HK-2 (cell line): ENCODE results near the gene FMO4.
"Not testable (repeated sequence)": the region's sequence is repeated elsewhere in the genome, so short reads cannot be mapped to it uniquely, and the experiment has no call there.

Experiments used
- DNase-seq: peaks from one replicate; pipeline ENCODE4 v3.0.0-alpha.2; 2018; ENCODE audit not compliant: unreplicated experiment

FMO4 gene, protein sequence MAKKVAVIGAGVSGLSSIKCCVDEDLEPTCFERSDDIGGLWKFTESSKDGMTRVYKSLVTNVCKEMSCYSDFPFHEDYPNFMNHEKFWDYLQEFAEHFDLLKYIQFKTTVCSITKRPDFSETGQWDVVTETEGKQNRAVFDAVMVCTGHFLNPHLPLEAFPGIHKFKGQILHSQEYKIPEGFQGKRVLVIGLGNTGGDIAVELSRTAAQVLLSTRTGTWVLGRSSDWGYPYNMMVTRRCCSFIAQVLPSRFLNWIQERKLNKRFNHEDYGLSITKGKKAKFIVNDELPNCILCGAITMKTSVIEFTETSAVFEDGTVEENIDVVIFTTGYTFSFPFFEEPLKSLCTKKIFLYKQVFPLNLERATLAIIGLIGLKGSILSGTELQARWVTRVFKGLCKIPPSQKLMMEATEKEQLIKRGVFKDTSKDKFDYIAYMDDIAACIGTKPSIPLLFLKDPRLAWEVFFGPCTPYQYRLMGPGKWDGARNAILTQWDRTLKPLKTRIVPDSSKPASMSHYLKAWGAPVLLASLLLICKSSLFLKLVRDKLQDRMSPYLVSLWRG

DNA sequence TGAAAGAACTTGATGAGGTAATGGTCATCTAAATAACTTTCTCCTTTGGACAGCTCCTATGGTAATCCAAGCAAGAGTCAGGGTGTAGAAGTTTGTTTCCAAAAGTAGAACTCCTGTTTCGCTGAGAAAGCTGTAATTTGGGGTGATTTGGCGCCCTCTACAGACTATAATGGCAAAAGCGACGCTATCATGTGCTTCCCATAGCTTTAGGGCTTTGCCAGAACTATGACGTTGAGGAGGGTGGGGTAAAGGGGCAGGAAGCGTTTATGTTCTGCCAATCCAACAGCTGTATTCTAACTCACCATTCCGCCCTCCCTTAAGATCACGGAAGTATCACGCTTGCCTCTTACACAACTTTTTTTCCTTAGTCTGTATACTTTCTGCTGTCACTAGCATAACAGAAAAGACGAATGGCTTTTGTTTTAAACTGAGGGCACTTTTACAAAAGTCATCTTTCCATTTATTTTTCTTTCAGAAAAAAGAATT lies at the start of gene FMO4:
Gene FMO4, plus strand, starts transcription at position 349 of the 486 bp plus-strand sequence. CDS start 5,643 bp downstream, outside the sequence.
- peak; percentile 86 for DNase-seq

DNA sequence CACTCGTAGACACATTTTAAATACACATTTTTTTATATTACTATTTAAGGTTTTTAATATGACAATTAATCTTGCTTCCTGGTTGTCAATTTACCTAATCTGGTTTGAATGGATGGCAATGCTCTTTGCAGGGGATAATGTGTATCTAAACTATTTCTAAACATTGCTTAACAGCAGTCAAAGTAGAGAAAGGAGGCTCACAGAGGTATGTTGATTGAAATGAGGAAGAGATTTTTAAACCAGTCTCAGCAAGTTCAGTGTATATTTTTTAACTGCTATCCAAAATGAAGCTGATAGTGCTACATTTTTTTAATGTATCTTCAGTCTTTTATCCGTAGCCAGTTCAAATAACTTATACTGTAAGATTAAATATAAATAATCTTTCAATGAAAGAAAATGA lies 48.3 kb upstream of the FMO4 start:
- DNase-seq = no peak

DNA sequence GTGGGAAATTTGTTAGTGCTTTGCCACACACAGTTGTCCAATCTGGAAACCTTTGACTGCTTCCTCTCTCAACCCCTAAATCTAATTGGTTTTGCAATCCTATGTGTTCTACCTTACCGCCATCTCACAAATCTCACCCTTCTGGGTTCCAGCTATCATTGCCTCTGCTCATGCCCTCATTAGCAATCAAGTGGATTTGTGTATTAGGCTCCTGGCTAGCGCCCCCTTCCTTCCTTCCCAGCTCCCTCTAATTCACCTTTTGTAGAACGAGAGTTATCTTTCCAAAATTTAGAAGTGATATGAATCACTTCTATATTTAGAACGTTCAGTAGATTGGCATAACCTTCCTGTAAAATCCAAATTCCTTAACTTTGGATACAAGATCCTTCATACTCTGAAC lies 47.1 kb upstream of the FMO4 start:
- no peak for DNase-seq

DNA sequence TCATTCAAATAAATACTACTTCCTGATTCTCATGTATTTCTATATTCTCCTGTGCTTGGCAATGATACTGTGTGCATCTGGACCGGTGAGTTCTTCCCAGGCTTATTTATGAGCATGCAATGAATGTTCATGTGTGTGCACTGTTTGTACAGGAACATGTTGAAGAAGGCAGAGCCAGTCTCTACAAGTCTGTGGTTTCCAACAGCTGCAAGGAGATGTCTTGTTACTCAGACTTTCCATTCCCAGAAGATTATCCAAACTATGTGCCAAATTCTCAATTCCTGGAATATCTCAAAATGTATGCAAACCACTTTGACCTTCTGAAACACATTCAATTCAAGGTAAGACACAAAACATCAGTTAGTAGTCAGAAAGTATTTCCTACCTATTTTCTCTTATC lies 46.6 kb upstream of the FMO4 start:
- no peak for DNase-seq

DNA sequence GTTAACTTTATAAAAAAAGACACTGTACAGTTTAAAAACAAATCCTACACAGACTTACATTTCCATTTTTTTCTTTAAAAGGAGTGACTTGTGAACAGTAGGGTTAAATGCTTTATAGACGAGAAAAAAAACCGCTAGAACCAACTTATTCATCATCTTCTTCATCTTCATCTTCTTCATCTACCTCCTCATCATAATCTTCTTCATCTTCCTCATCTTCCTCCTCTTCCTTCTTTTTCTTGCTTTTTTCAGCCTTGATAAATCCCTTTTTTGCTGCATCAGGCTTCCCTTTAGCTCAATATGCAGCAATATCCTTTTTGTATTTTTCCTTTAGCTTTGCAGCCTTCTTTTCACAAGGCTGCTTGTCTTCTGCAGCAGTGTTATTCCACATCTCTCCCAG lies 43.2 kb upstream of the FMO4 start:
- DNase-seq = no peak

DNA sequence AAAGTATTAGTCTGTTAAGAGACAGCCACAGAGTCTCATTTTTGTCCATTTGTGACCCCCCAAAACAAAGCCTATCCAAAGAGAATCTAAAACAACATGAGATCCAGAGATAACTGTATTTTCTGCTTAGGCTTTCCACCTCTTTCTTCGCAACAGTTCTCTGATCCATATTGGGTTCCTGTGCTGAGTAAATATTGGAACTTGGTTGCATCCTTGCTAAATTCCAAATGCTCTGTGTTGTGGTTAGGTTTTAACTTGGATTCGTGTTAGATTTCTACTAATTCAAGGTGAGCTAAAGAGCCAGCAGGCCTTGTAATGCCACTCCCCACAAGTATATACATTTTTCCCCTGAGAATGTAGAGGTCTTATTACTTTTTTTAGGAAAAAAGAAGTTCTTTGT lies 36.4 kb upstream of the FMO4 start:
- no peak for DNase-seq

DNA sequence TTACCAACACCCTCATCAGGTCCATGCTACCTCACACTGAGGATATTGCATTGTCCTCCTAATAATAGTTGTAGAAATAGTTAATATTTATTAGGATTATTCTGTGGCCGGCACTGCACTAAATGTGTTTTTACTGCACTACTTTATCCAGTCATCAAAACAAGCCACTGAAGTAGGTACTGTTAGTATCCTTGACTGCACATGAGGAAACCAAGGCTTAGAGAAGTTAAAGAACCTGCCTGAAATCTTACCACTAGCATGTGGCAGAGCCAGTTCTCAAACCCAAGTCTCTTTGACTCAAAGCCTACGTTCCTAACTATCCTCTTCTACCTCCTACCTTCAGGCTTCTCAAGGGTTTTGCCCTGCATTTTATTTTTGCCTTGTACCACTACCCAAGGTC lies 34.7 kb upstream of the FMO4 start:
- no peak for DNase-seq

DNA sequence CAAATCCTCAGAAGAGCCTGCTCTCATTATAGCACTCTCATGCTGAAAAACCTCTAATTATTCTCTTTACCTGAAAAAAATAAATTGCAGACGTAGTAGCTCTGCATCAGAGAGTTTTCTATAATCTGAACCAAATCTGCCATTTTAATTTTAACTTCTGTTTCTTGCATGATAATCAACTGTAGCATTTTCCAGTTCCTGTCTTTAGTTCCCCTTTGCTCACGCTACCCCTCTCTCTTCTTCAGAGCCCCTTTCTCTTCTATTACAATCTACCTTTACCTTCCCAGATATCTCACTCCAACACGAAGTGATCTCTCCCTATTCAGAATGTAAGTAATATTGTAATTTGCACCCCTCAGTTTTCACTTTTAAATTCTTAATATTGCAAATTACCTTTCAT lies 34.3 kb upstream of the FMO4 start:
- no peak for DNase-seq

DNA sequence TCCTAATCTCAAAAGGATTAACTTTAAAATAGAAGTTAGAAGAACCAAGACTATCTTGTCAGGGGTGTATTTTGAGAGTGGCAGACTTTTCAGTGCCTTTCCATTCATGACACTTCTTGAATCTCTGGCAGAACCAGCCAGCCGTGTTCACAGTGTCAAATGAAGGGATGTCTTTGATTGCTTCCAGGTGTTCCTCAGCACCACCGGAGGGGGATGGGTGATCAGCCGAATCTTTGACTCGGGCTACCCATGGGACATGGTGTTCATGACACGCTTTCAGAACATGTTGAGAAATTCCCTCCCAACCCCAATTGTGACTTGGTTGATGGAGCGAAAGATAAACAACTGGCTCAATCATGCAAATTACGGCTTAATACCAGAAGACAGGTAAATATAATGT lies 33.4 kb upstream of the FMO4 start:
- no peak for DNase-seq

DNA sequence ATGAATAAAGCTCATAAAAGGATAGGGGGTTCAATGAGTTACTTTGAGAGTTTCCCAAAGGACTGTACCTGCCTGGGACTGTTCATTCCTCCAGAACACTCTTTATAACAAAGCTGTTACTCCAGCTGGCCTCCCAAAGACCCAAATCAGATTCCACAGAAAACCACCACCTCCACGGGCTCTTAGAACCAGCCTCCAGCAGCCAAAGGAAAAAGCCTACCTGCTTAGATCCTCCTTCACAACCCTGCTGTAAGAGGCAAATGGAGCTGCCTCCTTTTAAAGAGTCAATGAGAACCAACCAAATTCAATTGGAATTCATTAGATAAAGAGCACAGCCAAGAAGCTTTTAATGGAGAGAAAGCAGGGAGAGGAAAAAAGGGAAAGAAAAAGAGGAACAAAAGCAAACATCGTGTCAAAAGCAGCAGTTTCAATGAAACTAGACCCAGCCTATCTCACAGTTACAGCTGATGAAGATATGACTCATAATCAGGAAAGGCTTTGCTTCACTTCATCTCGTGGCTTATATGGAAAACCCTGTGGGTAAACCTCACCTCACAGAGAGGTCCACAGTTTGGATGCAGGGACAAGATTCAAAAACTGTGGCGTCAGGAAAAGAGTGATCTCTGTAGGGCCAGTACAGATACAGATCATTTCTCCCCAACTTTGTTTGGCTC lies 27.8 kb upstream of the FMO4 start:
- no peak for DNase-seq

DNA sequence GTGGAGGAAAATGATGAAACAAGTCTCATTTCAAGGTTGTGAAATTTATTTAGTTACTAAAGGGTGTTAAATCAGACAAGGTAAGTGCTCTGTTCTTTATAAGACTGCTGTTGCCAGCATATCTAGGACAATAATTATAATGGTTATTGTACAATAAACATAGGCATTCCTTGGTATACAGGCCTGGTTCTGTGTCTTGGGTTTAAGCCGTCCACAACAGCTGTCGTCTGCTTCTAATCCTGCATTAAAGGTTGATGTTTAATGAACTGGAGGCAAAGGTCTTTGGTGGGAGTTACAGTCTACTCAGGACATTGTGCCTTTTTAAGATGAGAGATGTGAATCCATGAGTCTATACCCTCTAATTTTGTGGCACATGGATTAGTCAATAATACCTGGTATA lies 23.4 kb upstream of the FMO4 start:
- no peak for DNase-seq

DNA sequence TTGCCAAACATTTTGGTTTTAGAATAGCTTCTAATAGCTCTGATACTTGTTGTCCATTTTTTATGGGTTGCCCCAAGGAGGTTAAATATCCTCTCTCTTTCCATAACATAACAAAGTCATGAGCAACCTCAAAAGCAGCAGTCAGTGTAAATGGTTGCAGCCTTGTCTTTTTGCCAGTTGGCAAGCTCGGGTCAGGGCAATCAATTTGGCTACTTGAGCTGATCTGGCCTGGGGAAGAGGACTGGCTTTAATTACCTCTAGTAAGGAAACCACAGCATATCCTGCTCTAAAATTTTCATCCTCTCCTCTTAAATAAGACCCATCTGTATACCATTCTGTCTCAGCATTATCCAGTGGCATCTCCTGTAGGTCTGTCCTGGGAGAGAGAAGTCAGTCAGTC lies 21.2 kb upstream of the FMO4 start:
- no peak for DNase-seq

DNA sequence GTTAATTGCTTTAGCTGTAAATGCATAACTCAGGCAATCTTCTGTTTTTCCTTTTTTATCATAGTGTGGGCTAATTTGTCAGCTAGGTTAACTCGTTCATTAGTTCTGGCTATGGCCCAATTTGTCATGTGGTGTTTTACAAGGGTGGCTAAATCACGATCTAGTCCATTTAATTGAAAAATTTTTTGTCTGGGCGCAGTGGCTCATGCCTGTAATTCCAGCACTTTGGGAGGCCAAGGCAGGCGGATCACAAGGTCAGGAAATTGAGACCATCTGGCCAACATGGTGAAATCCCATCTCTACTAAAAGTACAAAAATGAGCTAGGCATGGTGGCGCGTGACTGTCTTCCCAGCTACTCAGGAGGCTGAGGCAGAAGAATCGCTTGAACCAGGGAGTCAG lies 18.6 kb upstream of the FMO4 start:
- DNase-seq = not testable (repeated sequence)

DNA sequence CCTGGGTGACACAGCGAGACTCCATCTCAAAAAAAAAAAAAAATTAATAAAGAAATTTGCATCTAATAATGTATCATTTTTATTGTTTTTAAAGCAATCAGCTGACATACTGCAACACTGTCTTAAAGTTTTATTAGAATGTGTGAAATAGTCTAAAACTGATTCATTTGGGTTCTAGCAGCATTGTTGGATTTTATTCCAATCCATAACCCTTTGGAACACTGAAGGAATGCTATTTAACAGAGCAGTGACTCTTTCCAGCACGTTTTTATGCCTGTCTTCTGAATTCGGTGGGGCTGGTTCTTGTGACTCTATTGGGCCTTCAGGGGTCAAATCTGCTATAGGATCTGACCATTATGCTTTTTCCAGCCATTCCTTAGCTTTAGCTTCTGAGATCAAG lies 18.2 kb upstream of the FMO4 start:
- no peak for DNase-seq

DNA sequence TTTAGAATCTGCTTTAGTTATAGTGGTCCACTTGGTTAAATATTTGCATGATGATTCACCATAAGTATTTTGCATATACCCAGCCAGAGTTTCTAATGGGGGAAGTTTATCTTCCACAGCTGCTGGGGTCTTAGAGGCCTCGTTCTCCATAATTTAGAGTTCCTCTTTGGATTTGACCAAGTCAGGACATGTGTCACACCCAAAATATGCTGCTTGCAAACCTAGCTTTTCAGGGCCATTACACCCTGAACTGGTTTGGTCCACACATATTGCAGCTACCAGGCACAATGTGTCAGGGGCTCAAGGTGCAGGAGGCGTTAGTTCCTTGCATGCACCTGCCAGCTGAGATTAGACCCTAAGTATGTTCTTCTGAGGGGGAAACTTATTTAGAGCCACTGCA lies 17.1 kb upstream of the FMO4 start:
- no peak for DNase-seq

DNA sequence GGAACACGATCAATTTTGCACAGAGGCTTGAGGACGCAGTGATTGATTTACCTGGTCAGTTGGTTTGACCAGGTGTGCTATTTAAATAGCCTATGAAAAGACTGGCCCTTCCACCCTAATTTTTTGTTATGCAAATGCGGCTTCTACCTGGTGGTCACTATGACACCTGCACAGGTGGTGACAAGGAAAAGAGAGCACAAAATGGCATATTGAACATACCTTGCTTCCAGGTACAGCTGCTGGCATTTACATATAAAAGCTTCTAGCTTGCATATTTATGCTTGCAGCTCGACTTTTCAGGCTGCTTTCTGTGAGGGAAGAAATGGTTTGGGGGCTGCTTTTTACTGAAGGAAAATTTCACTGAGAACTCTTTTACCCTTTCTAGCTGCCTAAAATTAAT lies 15.3 kb upstream of the FMO4 start:
- no peak for DNase-seq

DNA sequence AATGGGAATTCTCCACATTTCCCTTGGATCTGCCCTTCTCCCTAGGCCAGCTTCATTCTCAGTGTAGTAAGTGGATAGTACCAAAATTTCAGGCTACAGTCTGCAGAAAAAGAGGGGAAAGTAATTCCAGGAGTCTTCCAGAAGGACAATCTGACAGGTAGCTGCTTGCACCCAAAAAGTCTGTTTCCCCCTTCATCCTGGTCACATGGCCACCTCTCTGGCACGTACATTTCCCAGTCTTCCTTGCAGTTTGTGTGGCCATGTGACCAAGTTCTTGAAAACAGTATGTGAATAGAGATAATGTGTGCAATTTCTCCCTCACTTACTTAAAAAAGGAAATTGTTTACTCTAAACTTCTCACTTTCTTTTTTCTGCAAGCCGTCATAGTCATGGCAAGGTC lies 14.6 kb upstream of the FMO4 start:
- no peak for DNase-seq

DNA sequence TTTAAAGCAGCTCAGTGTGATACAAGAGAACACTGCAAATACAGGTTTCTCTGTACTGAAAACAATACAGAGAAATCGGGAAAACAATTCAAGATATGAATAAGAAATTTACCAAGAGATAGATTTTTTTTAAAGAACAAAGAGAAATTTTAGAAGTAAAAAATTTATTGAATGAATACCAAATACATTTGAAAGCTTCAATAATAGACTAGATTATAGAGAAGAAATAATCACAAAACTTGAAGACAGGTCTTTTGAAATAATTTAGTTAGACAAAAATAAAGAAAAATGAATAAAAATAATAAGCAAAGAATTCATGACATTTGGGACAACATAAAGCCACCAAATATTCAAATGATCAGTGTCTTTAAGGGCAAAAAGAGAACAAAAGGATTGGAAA lies 13.6 kb upstream of the FMO4 start:
- DNase-seq = no peak

DNA sequence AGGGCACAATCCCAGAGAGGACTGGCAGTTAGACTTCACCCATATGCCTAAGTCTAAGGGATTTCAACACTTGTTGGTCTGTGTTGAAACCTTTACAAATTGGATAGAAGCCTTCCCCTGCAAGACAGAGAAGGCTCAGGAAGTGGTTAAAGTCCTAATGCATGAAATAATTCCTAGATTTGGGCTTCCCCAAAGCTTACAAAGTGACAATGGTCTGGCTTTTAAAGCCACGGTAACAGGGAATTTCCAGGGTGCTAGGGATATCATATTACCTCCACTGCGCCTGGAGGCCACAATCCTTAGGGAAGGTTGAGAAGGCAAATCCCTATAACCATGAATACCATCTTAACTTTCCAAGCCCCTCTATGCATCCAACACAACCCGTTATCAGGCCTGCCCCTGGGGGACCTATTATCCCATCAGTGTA lies 3.3 kb upstream of the FMO4 start:
- no peak for DNase-seq

DNA sequence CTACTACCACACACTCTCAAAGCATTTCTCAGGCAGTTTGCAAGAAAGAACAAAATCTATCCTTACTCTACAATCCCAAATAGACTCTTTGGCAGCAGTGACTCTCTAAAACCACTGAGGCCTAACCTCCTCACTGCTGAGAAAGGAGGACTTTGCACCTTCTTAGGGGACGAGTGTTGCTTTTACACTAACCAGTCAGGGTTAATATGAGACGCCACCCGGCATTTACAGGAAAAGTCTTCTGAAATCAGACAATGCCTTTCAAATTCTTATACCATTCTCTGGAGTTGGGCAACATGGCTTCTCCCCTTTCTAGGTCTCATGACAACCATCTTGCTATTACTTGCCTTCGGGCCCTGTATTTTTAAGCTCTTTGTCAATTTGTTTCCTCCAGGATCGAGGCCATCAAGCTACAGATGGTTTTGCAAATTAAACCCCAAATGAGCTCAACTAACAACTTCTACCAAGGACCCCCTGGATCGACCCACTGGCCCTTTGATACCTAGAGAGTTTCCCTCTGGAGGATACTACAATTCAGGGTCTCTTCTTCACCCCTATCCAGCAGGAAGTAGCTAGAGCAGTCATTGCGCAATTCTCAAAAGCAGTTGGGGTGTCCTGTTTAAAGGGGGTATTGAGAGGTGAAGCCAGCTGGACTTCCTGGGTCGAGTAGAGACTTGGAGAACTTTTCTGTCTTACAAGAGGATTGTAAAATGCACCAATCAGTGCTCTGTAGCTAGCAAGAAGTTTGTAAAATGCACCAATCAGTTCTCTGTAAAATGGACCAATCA lies 2.0 kb upstream of the FMO4 start:
- no peak for DNase-seq

DNA sequence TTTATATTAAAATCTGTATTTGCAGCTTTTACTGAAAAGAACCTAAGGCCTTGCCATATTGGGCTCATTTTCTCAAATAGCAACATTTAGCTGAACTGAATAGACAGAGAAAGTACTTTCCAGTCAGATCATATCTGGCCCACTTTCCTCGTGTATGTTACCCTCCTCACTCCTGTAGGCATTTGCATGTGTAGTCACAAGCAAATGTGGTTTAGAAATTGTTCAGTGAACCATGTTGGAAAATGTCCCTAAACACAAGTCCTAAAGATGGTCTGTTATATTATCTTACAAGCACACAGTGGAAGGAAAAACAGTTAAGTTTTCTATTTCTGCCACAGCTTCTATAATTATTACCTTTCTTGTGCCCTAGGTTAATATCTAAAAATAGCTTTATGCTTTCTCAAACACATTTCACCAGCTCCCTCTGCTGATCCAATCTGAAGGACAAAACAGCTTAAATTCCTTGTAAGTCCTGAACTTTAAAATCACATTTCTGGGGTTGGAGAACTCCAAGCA lies 606 bp upstream of the FMO4 start:
- DNase-seq = no peak

DNA sequence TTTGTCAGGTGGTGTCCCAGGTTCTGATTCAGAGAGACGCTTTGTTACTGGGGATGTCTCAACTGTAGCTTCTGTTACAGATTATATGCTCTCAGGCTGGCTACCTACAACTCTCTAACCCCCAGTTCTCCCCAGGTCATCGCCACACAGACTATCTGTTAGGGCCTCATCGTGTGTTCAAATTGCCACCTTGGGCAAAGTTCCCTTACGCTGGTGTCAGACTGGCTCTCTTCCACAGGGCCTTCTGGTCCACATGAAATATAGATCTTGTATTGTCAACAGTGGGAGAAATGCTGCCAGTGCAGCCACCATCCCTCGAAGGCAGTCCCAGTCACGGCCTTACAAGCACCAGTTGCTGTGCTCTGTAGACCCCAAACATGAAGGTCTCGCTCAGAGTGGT lies 15.3 kb downstream of the FMO4 start:
- DNase-seq = no peak
